AG08395 (cell line): Measurements from ENCODE around the gene MTHFSD.

Experiments
- DNase-seq: peaks from one replicate; pipeline ENCODE4 v3.0.0; 2012; ENCODE audit warnings: mixed read lengths, low spot score

MTHFSD gene

GRCh38 chr16:86481607-86482006 is 73.4 kb downstream of the MTHFSD start:
- no peak for DNase-seq

GRCh38 chr16:86480444-86480843 is 74.6 kb downstream of the MTHFSD start:
- DNase-seq = no peak
